HEK293T (cell line): ENCODE measurements around the gene C14orf180.

Experiments
- ARNT ChIP-seq: fragments of 450-650 bp; IDR thresholded peaks from 2 replicates; pipeline ENCODE4 v1.6.1; 2017; ENCODE audit warnings: mild to moderate bottlenecking
- BHLHE40 ChIP-seq: fragments of 450-650 bp; IDR thresholded peaks from 2 replicates; pipeline ENCODE4 v1.6.1; 2016; ENCODE audit warnings: mild to moderate bottlenecking, moderate library complexity, borderline replicate concordance
- FOXA1 ChIP-seq: fragments of 450-650 bp; IDR thresholded peaks from 2 replicates; pipeline ENCODE4 v1.6.1; 2016; ENCODE audit warnings: mild to moderate bottlenecking
- FOXK2 ChIP-seq: fragments of 450-650 bp; IDR thresholded peaks from 2 replicates; pipeline ENCODE4 v1.6.1; 2016; ENCODE audit warnings: mild to moderate bottlenecking
- FOXM1 ChIP-seq: fragments of 450-650 bp; IDR thresholded peaks from 2 replicates; pipeline ENCODE4 v1.6.1; 2017; ENCODE audit warnings: mild to moderate bottlenecking, borderline replicate concordance
- HDGF ChIP-seq: fragments of 450-650 bp; IDR thresholded peaks from 2 replicates; pipeline ENCODE4 v1.6.1; 2017; ENCODE audit warnings: antibody characterized with exemption, borderline replicate concordance
- L3MBTL2 ChIP-seq: fragments of 450-650 bp; conservative IDR thresholded peaks from 2 replicates; pipeline ENCODE4 v1.6.1; 2016; ENCODE audit warnings: mild to moderate bottlenecking
- NFRKB ChIP-seq: fragments of 450-650 bp; IDR thresholded peaks from 2 replicates; pipeline ENCODE4 v1.6.1; 2016; ENCODE audit warnings: mild to moderate bottlenecking, moderate library complexity
- SP1 ChIP-seq: fragments of 450-650 bp; IDR thresholded peaks from 2 replicates; pipeline ENCODE4 v1.6.1; 2017
- SUZ12 ChIP-seq: fragments of 450-650 bp; IDR thresholded peaks from 2 replicates; pipeline ENCODE4 v1.6.1; 2016; ENCODE audit warnings: mild to moderate bottlenecking
- TARDBP ChIP-seq: fragments of 450-650 bp; IDR thresholded peaks from 2 replicates; pipeline ENCODE4 v1.6.1; 2016
- ZNF384 ChIP-seq: fragments of 450-650 bp; IDR thresholded peaks from 2 replicates; pipeline ENCODE4 v1.6.1; 2016
- TF ChIP-seq, protein P1 (sequence below): fragments of 450-650 bp; IDR thresholded peaks from 2 replicates; pipeline ENCODE4 v1.6.1; 2016

DNA sequence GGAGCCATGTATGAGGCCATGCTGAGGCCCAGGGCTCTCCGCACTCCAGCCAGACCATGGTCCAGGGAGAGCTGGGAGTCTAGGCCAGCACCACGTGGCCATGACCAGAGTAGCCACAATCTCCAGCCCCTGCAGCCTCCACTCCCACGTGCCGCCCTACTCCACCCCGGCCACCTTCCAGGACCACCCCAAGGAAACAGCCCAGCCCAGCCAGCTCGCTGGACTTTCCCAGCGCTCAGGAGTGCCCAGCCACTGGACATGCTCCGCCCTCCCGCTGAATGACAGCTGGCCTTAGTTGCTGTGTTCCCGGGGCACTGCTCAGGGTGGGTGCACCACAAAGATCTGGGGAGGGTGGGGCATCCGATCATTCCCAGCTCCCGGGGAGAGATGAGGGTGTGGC lies 2.1 kb upstream of the C14orf180 start:
- TF ChIP-seq FOXK2 (no peak), NFRKB (no peak), SP1 (no peak), HDGF (no peak), TARDBP (no peak), FOXM1 (no peak), ARNT (no peak), FOXA1 (no peak), ZNF384 (no peak), SUZ12 (no peak), BHLHE40 (no peak), L3MBTL2 (no peak)
- TF ChIP-seq, protein P1, sequence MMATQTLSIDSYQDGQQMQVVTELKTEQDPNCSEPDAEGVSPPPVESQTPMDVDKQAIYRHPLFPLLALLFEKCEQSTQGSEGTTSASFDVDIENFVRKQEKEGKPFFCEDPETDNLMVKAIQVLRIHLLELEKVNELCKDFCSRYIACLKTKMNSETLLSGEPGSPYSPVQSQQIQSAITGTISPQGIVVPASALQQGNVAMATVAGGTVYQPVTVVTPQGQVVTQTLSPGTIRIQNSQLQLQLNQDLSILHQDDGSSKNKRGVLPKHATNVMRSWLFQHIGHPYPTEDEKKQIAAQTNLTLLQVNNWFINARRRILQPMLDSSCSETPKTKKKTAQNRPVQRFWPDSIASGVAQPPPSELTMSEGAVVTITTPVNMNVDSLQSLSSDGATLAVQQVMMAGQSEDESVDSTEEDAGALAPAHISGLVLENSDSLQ = no peak
